A549 (cell line): ENCODE data around the gene FER. TPM values are rescaled to one million over a fixed set of nuclear protein-coding genes. Genes with fewer than 3 reads are reported as not detected.

Experiments used
- ATAC-seq, 2 experiments: fragments of 200-7000 bp in 1 of 2; fragments of >200 bp in 1 of 2; cut with Nextera tagmentation in 1 of 2; cut with Tn5 transposase in 1 of 2; 3 replicates each; pipeline versions ENCODE4 v1.8.0 to v1.9.1; 2018 to 2020; ENCODE audit warnings: mild to moderate bottlenecking in 1 of 2, moderate library complexity in 1 of 2
- CTCF ChIA-PET: fragments of 300-600 bp; sonication (Branson Sonifier 250); formaldehyde crosslinking; extraction: SDS; loops from one replicate; lab custom pipeline; 2021; ENCODE audit warnings: antibody characterized with exemption, inconsistent platforms; lab: Yijun Ruan, JAX
- POLR2A ChIA-PET: fragments of 350-600 bp; formaldehyde crosslinking; extraction: SDS; loops from one replicate; lab custom pipeline; 2021; ENCODE audit warnings: antibody characterized with exemption, inconsistent platforms; lab: Yijun Ruan, JAX
- DNase-seq, 2 experiments: peaks; one replicate each; pipeline versions ENCODE4 v3.0.0 to v3.0.0-alpha.2; 2011 to 2016; ENCODE audit warnings: low read depth in 1 of 2, low spot score in 1 of 2
- FAIRE-seq: peaks from 2 replicates; lab custom pipeline; 2011; peaks lifted over from hg19 to GRCh38; lab: Jason Lieb, UNC
- H3K27ac ChIP-seq, 2 experiments: fragments of >200 bp; sonication (Bioruptor Twin); formaldehyde crosslinking; 3 replicates each; pipeline ENCODE4 v1.5.1; 2016 to 2017
- H3K4me1 ChIP-seq: fragments of >200 bp; sonication (Bioruptor Twin); formaldehyde crosslinking; 3 replicates; pipeline ENCODE4 v1.6.1; 2016
- H3K4me2 ChIP-seq: fragments of >200 bp; sonication (Bioruptor Twin); formaldehyde crosslinking; 3 replicates; pipeline ENCODE4 v1.6.1; 2016
- H3K4me3 ChIP-seq: fragments of >200 bp; sonication (Bioruptor Twin); formaldehyde crosslinking; 3 replicates; pipeline ENCODE4 v1.5.1; 2016
- H3K9me3 ChIP-seq: fragments of >200 bp; sonication (Bioruptor Twin); formaldehyde crosslinking; 3 replicates; pipeline ENCODE4 v1.6.1; 2016
- CEBPB ChIP-seq, 2 experiments: fragments of >200 bp in 1 of 2; sonication (Bioruptor Twin) in 1 of 2; formaldehyde crosslinking in 1 of 2; IDR thresholded peaks; 2 replicates each; pipeline ENCODE4 v1.6.1; 2012 to 2016
- CTCF ChIP-seq: fragments of >200 bp; sonication (Bioruptor Twin); formaldehyde crosslinking; IDR thresholded peaks from 3 replicates; pipeline ENCODE4 v1.5.1; 2016
- FOSB ChIP-seq: fragments of 250-450 bp; sonication (Bioruptor Pico); IDR thresholded peaks from 2 replicates; pipeline ENCODE4 v1.5.0; 2020; ENCODE audit warnings: mild to moderate bottlenecking, moderate library complexity
- FOSL2 ChIP-seq, 2 experiments: fragments of 450-650 bp in 1 of 2; fragments of >200 bp in 1 of 2; sonication (Bioruptor Twin) in 1 of 2; formaldehyde crosslinking; IDR thresholded peaks; 2 replicates each; pipeline versions ENCODE4 v1.5.0 to v1.6.1; 2016 to 2020; ENCODE audit warnings: mild to moderate bottlenecking in 1 of 2, moderate library complexity in 1 of 2
- HDAC2 ChIP-seq: fragments of 200-600 bp; sonication (generic); IDR thresholded peaks from 2 replicates; pipeline ENCODE4 v1.6.1; 2016
- JUN ChIP-seq, 2 experiments: fragments of >200 bp; sonication (Bioruptor Twin); formaldehyde crosslinking; IDR thresholded peaks; 2 replicates in 1 of 2; 3 replicates in 1 of 2; pipeline ENCODE4 v1.6.1; 2016 to 2017
- MAFK ChIP-seq: fragments of 450-650 bp; IDR thresholded peaks from 2 replicates; pipeline ENCODE4 v1.6.1; 2014; ENCODE audit not compliant: partially characterized antibody
- NFE2L2 ChIP-seq: fragments of 150-350 bp; conservative IDR thresholded peaks from 2 replicates; pipeline ENCODE4 v1.6.1; 2014; ENCODE audit warnings: low read length
- PHF8 ChIP-seq: fragments of 200-600 bp; sonication (generic); IDR thresholded peaks from 2 replicates; pipeline ENCODE4 v1.6.1; 2016; ENCODE audit warnings: low read depth, mild to moderate bottlenecking, antibody characterized with exemption, moderate library complexity, borderline replicate concordance
- POLR2A ChIP-seq: IDR thresholded peaks from 2 replicates; pipeline ENCODE4 v1.6.1; 2012; ENCODE audit warnings: mild to moderate bottlenecking, low read length
- RAD21 ChIP-seq, 2 experiments: fragments of >200 bp in 1 of 2; sonication (Bioruptor Twin) in 1 of 2; formaldehyde crosslinking in 1 of 2; IDR thresholded peaks in 1 of 2; conservative IDR thresholded peaks in 1 of 2; 2 replicates in 1 of 2; 3 replicates in 1 of 2; pipeline ENCODE4 v1.6.1; 2012 to 2018; ENCODE audit warnings: inconsistent platforms in 1 of 2
- RNF2 ChIP-seq: fragments of 200-600 bp; sonication (generic); IDR thresholded peaks from 2 replicates; pipeline ENCODE4 v1.6.1; 2016; ENCODE audit warnings: low read depth, mild to moderate bottlenecking, antibody characterized with exemption, moderate library complexity, borderline replicate concordance
- TP53 ChIP-seq: fragments of 250-450 bp; sonication (Bioruptor Pico); IDR thresholded peaks from 2 replicates; pipeline ENCODE4 v1.5.0; 2021; ENCODE audit warnings: mild to moderate bottlenecking, moderate library complexity
- WGBS: methylation state at CpG from one replicate; pipeline ENCODE4 v1.1.6; 2017; ENCODE audit errors: missing lambda C conversion rate; 5-methylcytosine and 5-hydroxymethylcytosine counted together
- polyA plus RNA-seq, 4 experiments: library from polyadenylated mRNA; depleted of rRNA in 3 of 4; stranded (reverse); fragments of >200 nt; fragmentation: RNase III in 1 of 4; extraction: RNeasy Plus Mini Kit Qiagen cat#74134 plus additional on column Dnase treatment in 1 of 4; gene quantifications; 2 replicates in 3 of 4; 3 replicates in 1 of 4; pipeline ENCODE4 v1.2.3, GENCODE V29; 2011 to 2017
- TF ChIP-seq, protein P1 (sequence below): IDR thresholded peaks from 2 replicates; pipeline ENCODE4 v1.6.1; 2012; ENCODE audit warnings: low read depth, borderline replicate concordance

The FER gene
- polyA plus RNA-seq, 2 of the 4 experiments (the other 2 are of a cell fraction): 3.6 to 12.3 TPM

- no peak for ATAC-seq
- H3K4me3 ChIP-seq: no peak overlapping the region
- H3K9me3 ChIP-seq: no peaks in the 10 kb centered on the region
- ChIA-PET POLR2A (no interaction called here), CTCF (interaction anchor here (1.0 kb wide), 1 partner anchor 12 kb away, joined by 3 read pairs; no protein-coding TSS in a partner anchor)
- no peak for DNase-seq
- no peak for FAIRE-seq
- no peaks in the 10 kb centered on the region for H3K4me1 ChIP-seq
- H3K4me2 ChIP-seq: no peak overlapping the region
- no peak for TF ChIP-seq CEBPB (IDR thresholded peaks at IDR 0.05)
- TF ChIP-seq, protein P1, sequence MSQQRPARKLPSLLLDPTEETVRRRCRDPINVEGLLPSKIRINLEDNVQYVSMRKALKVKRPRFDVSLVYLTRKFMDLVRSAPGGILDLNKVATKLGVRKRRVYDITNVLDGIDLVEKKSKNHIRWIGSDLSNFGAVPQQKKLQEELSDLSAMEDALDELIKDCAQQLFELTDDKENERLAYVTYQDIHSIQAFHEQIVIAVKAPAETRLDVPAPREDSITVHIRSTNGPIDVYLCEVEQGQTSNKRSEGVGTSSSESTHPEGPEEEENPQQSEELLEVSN: no peak
- TF ChIP-seq JUN (IDR thresholded peaks at IDR 0.05): no peak
- TF ChIP-seq HDAC2: no peak
- TF ChIP-seq RAD21 (conservative IDR thresholded peaks at IDR 0.05 in 1 of 2, IDR thresholded peaks at IDR 0.05 in 1 of 2): no peak
- no peak for TF ChIP-seq PHF8
- no peak for TF ChIP-seq POLR2A
- TF ChIP-seq FOSB (CRISPR knock-in tag): no peak
- no peak for TF ChIP-seq CTCF
- TF ChIP-seq TP53 (CRISPR knock-in tag): no peak
- no peak overlapping the region for H3K27ac ChIP-seq
Observed at GRCh38 chr5:109156885-109157284, 409.2 kb downstream of the FER start.

DNA sequence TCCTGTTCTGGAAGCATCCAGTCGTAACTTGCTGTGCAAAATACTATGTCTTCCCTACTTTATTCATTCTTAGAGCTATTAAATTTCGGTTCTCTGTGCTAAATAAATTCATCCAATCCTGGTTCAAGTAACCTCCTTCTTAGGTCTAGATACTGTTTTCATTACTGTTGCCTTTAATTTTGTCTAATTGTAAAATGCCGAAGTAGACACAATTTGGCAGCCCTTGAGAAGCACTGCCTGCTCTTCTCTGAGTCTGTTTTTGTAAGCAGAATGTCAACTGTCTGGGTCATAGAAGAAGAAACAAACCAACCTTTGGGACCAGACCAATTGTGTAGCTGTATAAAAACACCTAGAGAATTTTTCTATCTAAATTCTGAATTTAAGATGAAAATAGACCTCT lies 412.8 kb downstream of the FER start:
- FAIRE-seq: no peak
- TF ChIP-seq NFE2L2: no peak
- TF ChIP-seq MAFK: peak; percentile 58
- no peaks in the 10 kb centered on the region for H3K4me1 ChIP-seq
- no peak for DNase-seq
- no peak for ATAC-seq
- CTCF ChIA-PET: interaction anchor here (1.2 kb wide), 1 partner anchor 519 kb away, joined by 3 read pairs; no protein-coding TSS in a partner anchor
- no peak overlapping the region for H3K4me3 ChIP-seq
- POLR2A ChIA-PET: no interaction called here
- 69% methylated on average over 3 of the region's 3 CpGs for WGBS
- H3K9me3 ChIP-seq: no peaks in the 10 kb centered on the region
- no peak overlapping the region for H3K27ac ChIP-seq
- H3K4me2 ChIP-seq: no peak overlapping the region

- H3K4me3 ChIP-seq: no peak overlapping the region
- no peak overlapping the region for H3K4me2 ChIP-seq
- no peaks in the 10 kb centered on the region for H3K9me3 ChIP-seq
- FAIRE-seq: no peak
- no peak overlapping the region for H3K27ac ChIP-seq
- POLR2A ChIA-PET: no interaction called here
- no peak for ATAC-seq
- no peak for DNase-seq
- H3K4me1 ChIP-seq: no peaks in the 10 kb centered on the region
- 53% methylated on average over 4 of the region's 4 CpGs for WGBS
- CTCF ChIA-PET: no interaction called here
- TF ChIP-seq FOSL2 (IDR thresholded peaks at IDR 0.05) (no peak), FOSL2 (CRISPR knock-in tag; IDR thresholded peaks at IDR 0.05) (no peak)
Observed at GRCh38 chr5:109161914-109162683, 414.4 kb downstream of the FER start.

DNA sequence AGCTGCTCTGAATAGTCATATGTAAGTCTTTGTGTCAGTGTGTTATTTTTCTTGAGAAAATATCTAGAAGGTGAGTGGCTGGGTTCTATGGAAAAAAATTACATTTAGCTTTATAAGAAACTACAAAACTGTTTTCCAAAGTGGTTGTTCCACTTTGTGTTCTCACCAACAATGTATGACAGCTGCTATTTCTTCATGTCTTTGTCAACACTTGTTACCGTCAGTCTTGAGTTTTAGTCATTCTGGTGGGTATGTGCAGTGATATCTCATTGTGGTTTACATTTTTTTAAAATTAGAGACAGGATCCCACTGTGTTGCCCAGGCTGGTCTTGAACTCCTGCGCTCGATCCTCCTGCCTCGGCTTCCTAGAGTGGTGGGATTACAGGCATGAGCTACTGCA lies 415.6 kb downstream of the FER start:
- no peak overlapping the region for H3K27ac ChIP-seq
- no peak overlapping the region for H3K4me3 ChIP-seq
- ChIA-PET CTCF (no interaction called here), POLR2A (no interaction called here)
- FAIRE-seq (no peak), DNase-seq (no peak), ATAC-seq (no peak)
- no peak for TF ChIP-seq RNF2
- H3K4me1 ChIP-seq: no peaks in the 10 kb centered on the region
- WGBS: 95% methylated on average over 4 of the region's 4 CpGs
- no peak overlapping the region for H3K4me2 ChIP-seq
- H3K9me3 ChIP-seq: no peaks in the 10 kb centered on the region
